Caco-2 (cell line): ENCODE measurements around the gene VRK1. TPM values are rescaled to one million over a fixed set of nuclear protein-coding genes. Genes with fewer than 3 reads are reported as not detected.

Source experiments
- BruUV-seq: library from RNA; stranded (reverse); fragments of 400-500 nt; replicated peaks from 2 replicates; lab custom pipeline; 2021; lab: Mats Ljungman, UMichigan
- CTCF ChIA-PET: fragments of 300-600 bp; sonication (Branson Sonifier 250); formaldehyde crosslinking; loops from one replicate; lab custom pipeline; 2022; ENCODE audit warnings: antibody characterized with exemption; lab: Charles Lee
- POLR2A ChIA-PET: fragments of 300-600 bp; sonication (Branson Sonifier 250); formaldehyde crosslinking; loops from one replicate; lab custom pipeline; 2022; ENCODE audit warnings: antibody characterized with exemption; lab: Charles Lee
- DNase-seq, 2 experiments: peaks; one replicate each; pipeline versions ENCODE4 v3.0.0 to v3.0.0-alpha.2; 2020 to 2022
- H3K27me3 ChIP-seq: replicated peaks from 2 replicates; pipeline ENCODE4 v1.6.0; 2011; ENCODE audit warnings: low read length; ENCODE audit not compliant: control insufficient read depth, insufficient read depth
- H3K36me3 ChIP-seq: 2 replicates; pipeline ENCODE4 v1.5.1; 2011; ENCODE audit warnings: low read length; ENCODE audit not compliant: control insufficient read depth, insufficient read depth
- H3K4me1 ChIP-seq: fragments of 250-450 bp; sonication (Bioruptor Pico); 2 replicates; pipeline ENCODE4 v1.5.1; 2020; ENCODE audit warnings: mild to moderate bottlenecking
- H3K4me3 ChIP-seq: 2 replicates; pipeline ENCODE4 v1.5.1; 2011; ENCODE audit warnings: low read depth, mild to moderate bottlenecking, control low read depth, low read length
- H3K9me3 ChIP-seq: fragments of 250-450 bp; sonication (Bioruptor Pico); 2 replicates; pipeline ENCODE4 v1.5.1; 2020; ENCODE audit warnings: mild to moderate bottlenecking, moderate library complexity
- H3K27ac Mint-ChIP-seq: one replicate; pipeline ENCODE4 v1.8.0; 2022; ENCODE audit warnings: mixed read lengths; ENCODE audit not compliant: unreplicated experiment
- H3K27me3 Mint-ChIP-seq: one replicate; pipeline ENCODE4 v1.8.0; 2022; ENCODE audit warnings: mixed read lengths; ENCODE audit not compliant: insufficient read depth, unreplicated experiment
- H3K36me3 Mint-ChIP-seq: one replicate; pipeline ENCODE4 v1.8.0; 2022; ENCODE audit warnings: mild to moderate bottlenecking, mixed read lengths; ENCODE audit not compliant: insufficient read depth, unreplicated experiment
- H3K4me1 Mint-ChIP-seq: one replicate; pipeline ENCODE4 v1.8.0; 2022; ENCODE audit warnings: low read depth, mixed read lengths; ENCODE audit not compliant: unreplicated experiment
- H3K4me3 Mint-ChIP-seq: one replicate; pipeline ENCODE4 v1.8.0; 2022; ENCODE audit warnings: mild to moderate bottlenecking, moderate library complexity, mixed read lengths; ENCODE audit not compliant: unreplicated experiment
- H3K9me3 Mint-ChIP-seq: one replicate; pipeline ENCODE4 v1.8.0; 2022; ENCODE audit warnings: mixed read lengths; ENCODE audit not compliant: unreplicated experiment
- intact Hi-C: fragments of 100-400 bp; cut with micrococcal nuclease; formaldehyde crosslinking; loops from one replicate; pipeline ENCODE4 v1.10.0; 2022; ENCODE audit not compliant: unreplicated experiment
- total RNA-seq: library from RNA; stranded (reverse); gene quantifications from 2 replicates; pipeline ENCODE4 v1.2.3, GENCODE V29; 2022
- TF ChIP-seq, protein P1 (sequence below), 2 experiments: fragments of 200-600 bp in 1 of 2; IDR thresholded peaks; 1 replicate in 1 of 2; 2 replicates in 1 of 2; pipeline versions ENCODE4 v1.5.1 to v1.8.0; 2011 to 2022; ENCODE audit warnings: antibody characterized with exemption in 1 of 2, control low read depth in 1 of 2, inconsistent platforms in 1 of 2, low read depth in 1 of 2, low read length in 1 of 2, mild to moderate bottlenecking in 1 of 2, moderate library complexity in 1 of 2; ENCODE audit not compliant: insufficient read depth in 1 of 2, severe bottlenecking in 1 of 2, unreplicated experiment in 1 of 2

The VRK1 gene
- total RNA-seq, 1 experiment from 2014 or later: 42.1 TPM

DNA sequence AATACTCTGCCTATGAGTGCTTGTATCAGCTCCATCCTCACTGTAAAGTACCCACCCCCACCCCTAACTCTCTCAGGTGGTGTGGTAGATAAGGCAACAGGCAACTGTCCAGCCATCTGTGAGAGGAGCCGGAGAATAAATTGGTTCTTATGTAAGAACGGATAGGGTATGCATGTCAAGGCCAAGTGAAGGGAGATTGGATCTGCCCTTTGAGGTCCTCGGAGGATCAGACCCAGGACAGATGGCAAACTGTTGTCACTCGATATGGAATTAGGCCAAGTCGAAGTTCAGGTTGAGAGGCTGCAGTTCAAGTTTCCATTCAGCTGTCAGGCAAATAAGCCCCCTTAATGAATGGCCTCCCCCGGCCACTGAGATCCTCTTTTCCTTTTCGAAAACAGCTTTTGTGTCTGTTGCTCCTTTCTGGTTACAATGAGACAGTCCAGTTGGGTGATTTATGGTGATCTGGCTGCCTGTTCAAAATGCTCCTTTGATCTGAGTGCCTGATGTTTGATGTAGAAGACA, 120.3 kb downstream of the VRK1 start:
- H3K4me3 Mint-ChIP-seq: no peak overlapping the region
- TF ChIP-seq, protein P1, sequence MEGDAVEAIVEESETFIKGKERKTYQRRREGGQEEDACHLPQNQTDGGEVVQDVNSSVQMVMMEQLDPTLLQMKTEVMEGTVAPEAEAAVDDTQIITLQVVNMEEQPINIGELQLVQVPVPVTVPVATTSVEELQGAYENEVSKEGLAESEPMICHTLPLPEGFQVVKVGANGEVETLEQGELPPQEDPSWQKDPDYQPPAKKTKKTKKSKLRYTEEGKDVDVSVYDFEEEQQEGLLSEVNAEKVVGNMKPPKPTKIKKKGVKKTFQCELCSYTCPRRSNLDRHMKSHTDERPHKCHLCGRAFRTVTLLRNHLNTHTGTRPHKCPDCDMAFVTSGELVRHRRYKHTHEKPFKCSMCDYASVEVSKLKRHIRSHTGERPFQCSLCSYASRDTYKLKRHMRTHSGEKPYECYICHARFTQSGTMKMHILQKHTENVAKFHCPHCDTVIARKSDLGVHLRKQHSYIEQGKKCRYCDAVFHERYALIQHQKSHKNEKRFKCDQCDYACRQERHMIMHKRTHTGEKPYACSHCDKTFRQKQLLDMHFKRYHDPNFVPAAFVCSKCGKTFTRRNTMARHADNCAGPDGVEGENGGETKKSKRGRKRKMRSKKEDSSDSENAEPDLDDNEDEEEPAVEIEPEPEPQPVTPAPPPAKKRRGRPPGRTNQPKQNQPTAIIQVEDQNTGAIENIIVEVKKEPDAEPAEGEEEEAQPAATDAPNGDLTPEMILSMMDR (IDR thresholded peaks at IDR 0.05; ENCODE audit: insufficient read depth in 1 of 2, low read depth in 1 of 2, low read length in 1 of 2, severe bottlenecking in 1 of 2, unreplicated experiment in 1 of 2): no peak

DNA sequence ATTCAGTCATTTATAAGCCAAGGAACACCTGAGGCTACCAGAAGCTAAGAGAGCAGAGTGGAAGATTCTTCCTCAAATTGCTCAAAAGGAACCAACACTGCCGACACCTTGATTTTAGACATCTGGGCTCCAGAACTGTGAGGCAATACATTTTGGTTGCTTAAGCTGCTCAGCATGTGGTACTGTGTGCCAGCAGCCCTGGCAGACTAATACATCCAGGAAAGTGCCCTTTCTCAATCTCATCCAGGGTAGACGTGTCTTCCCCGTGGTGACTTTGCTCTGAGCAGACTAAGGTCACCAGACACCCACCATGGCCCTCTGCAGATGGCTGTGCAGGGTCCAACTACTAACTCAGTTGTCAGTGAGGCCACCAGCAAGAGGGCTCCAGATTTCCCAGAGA, 122.8 kb downstream of the VRK1 start:
- Histone ChIP-seq H3K9me3 (no peaks in the 10 kb centered on the region), H3K27me3 (no peaks in the 10 kb centered on the region), H3K4me3 (no peak overlapping the region), H3K4me1 (no peaks in the 10 kb centered on the region), H3K36me3 (no peaks in the 10 kb centered on the region)
- Mint-ChIP-seq H3K27me3 (no peaks in the 10 kb centered on the region), H3K36me3 (no peaks in the 10 kb centered on the region), H3K9me3 (peaks cover 14% of the 10 kb centered on the region), H3K27ac (no peak overlapping the region), H3K4me3 (no peak overlapping the region), H3K4me1 (no peaks in the 10 kb centered on the region)
- ChIA-PET POLR2A (no interaction called here), CTCF (no interaction called here)
- intact Hi-C loops: no loop called here
- TF ChIP-seq, protein P1 (IDR thresholded peaks at IDR 0.05; ENCODE audit: insufficient read depth in 1 of 2, low read depth in 1 of 2, low read length in 1 of 2, severe bottlenecking in 1 of 2, unreplicated experiment in 1 of 2): no peak
- DNase-seq: no peak
- BruUV-seq: no TSS peak

More for the DNA sequence above, 120.3 kb downstream of the VRK1 start:
- Mint-ChIP-seq H3K4me1 (no peaks in the 10 kb centered on the region), H3K9me3 (peaks cover 6% of the 10 kb centered on the region), H3K27ac (no peak overlapping the region), H3K27me3 (no peaks in the 10 kb centered on the region), H3K36me3 (no peaks in the 10 kb centered on the region)
- intact Hi-C loops: no loop called here
- BruUV-seq: no TSS peak
- POLR2A ChIA-PET: no interaction called here
- no peak for DNase-seq
- Histone ChIP-seq H3K4me3 (no peak overlapping the region), H3K36me3 (no peaks in the 10 kb centered on the region), H3K4me1 (no peaks in the 10 kb centered on the region), H3K9me3 (no peaks in the 10 kb centered on the region), H3K27me3 (no peaks in the 10 kb centered on the region)
- CTCF ChIA-PET: no interaction called here

DNA sequence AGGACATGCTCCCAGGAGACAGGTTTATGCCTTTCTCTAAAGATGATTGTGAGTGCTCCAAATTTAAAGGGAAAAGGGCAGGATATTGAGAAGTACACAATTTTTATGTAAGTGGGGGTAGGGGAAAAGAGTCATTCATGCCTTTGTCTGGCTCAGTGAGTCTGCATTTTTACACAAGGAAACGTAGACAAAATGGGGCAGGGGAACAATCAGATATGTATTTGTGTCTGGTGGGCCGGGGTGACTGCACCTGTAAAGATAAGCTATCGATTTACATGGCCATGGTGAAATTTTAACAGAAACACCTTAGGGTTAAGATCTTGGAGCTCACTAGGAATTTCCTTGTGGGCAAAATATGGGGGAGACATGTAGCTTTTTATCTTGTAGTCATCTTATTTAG, 123.6 kb downstream of the VRK1 start:
- H3K36me3 ChIP-seq: no peaks in the 10 kb centered on the region
- no peaks in the 10 kb centered on the region for H3K4me1 ChIP-seq
- TF ChIP-seq, protein P1 (IDR thresholded peaks at IDR 0.05; ENCODE audit: insufficient read depth in 1 of 2, low read depth in 1 of 2, low read length in 1 of 2, severe bottlenecking in 1 of 2, unreplicated experiment in 1 of 2): no peak
- H3K27ac Mint-ChIP-seq: no peak overlapping the region
- BruUV-seq: no TSS peak
- POLR2A ChIA-PET: no interaction called here
- no peaks in the 10 kb centered on the region for H3K27me3 Mint-ChIP-seq
- no peaks in the 10 kb centered on the region for H3K9me3 ChIP-seq
- no peaks in the 10 kb centered on the region for H3K27me3 ChIP-seq
- DNase-seq: no peak
- peaks cover 14% of the 10 kb centered on the region for H3K9me3 Mint-ChIP-seq
- no peaks in the 10 kb centered on the region for H3K36me3 Mint-ChIP-seq
- no peak overlapping the region for H3K4me3 Mint-ChIP-seq
- intact Hi-C loops: no loop called here
- CTCF ChIA-PET: no interaction called here
- no peak overlapping the region for H3K4me3 ChIP-seq
- no peaks in the 10 kb centered on the region for H3K4me1 Mint-ChIP-seq
